ENCODE data around the gene CAPN2. TPM values are rescaled to one million over a fixed set of nuclear protein-coding genes. Genes with fewer than 3 reads are reported as not detected.

The CAPN2 gene
- total RNA-seq, 4 donors from 2014 or later = 160 to 207 (median 177) TPM

GRCh38 chr1:223723351-223723904 lies 11.1 kb downstream of the CAPN2 start:
- Histone ChIP-seq H3K4me1 (peaks cover 0 to 72% (median 31%) of the 10 kb centered on the region in 4 donors), H3K27ac (no peak overlapping the region), H3K27me3 (no peaks in the 10 kb centered on the region), H3K4me3 (no peak overlapping the region), H3K9me3 (no peaks in the 10 kb centered on the region), H3K36me3 (peaks cover 0 to 61% (median 0%) of the 10 kb centered on the region in 3 donors)
- no peak for DNase-seq (ENCODE audit: low spot score in 2 of 2)
- 92 to 94% methylated on average over 6 of the region's 6 CpGs for WGBS, 2 donors
- no peak for TF ChIP-seq EP300 (IDR thresholded peaks at IDR 0.05)
- TF ChIP-seq CTCF (IDR thresholded peaks at IDR 0.05) = no peak
- no peak for TF ChIP-seq POLR2A (IDR thresholded peaks at IDR 0.05)

- Histone ChIP-seq H3K9me3 (no peaks in the 10 kb centered on the region), H3K27me3 (no peaks in the 10 kb centered on the region), H3K36me3 (peaks cover 0 to 57% (median 0%) of the 10 kb centered on the region in 3 donors), H3K4me1 (peaks cover 0 to 70% (median 31%) of the 10 kb centered on the region in 4 donors), H3K27ac (peak overlapping the region in 1 of 4 donors; percentile 2), H3K4me3 (no peak overlapping the region)
- no peak for TF ChIP-seq POLR2A (IDR thresholded peaks at IDR 0.05)
- TF ChIP-seq EP300 (IDR thresholded peaks at IDR 0.05) = no peak
- no peak for TF ChIP-seq CTCF (IDR thresholded peaks at IDR 0.05)
- DNase-seq (ENCODE audit: low spot score in 2 of 2) = no peak
- 51 to 73% methylated on average over 4 of the region's 4 CpGs for WGBS, 2 donors
These were observed 12.0 kb downstream of the CAPN2 start for GRCh38 chr1:223724376-223724775.

- H3K27ac ChIP-seq = peak overlapping the region in 3 of 4 donors; percentile 37 to 93 (median 81)
- TF ChIP-seq EP300 (IDR thresholded peaks at IDR 0.05) (no peak), CTCF (IDR thresholded peaks at IDR 0.05) (no peak), POLR2A (IDR thresholded peaks at IDR 0.05) (no peak)
- no peaks in the 10 kb centered on the region for H3K9me3 ChIP-seq
- peaks cover 0 to 64% (median 31%) of the 10 kb centered on the region in 4 donors for H3K4me1 ChIP-seq
- peaks cover 0 to 45% (median 0%) of the 10 kb centered on the region in 3 donors for H3K36me3 ChIP-seq
- WGBS, 2 donors = 80 to 89% methylated on average over 8 of the region's 8 CpGs
- H3K4me3 ChIP-seq = no peak overlapping the region
- DNase-seq (ENCODE audit: low spot score in 2 of 2) = no peak
- H3K27me3 ChIP-seq = no peaks in the 10 kb centered on the region
These were observed 13.2 kb downstream of the CAPN2 start for GRCh38 chr1:223725578-223725977.

- TF ChIP-seq POLR2A (IDR thresholded peaks at IDR 0.05) (no peak), CTCF (IDR thresholded peaks at IDR 0.05) (no peak), EP300 (IDR thresholded peaks at IDR 0.05) (peak in 1 of 2 donors; percentile 45)
- Histone ChIP-seq H3K36me3 (peaks cover 0 to 36% (median 0%) of the 10 kb centered on the region in 3 donors), H3K4me3 (no peak overlapping the region), H3K9me3 (no peaks in the 10 kb centered on the region), H3K27ac (peak overlapping the region; percentile 19 to 93 (median 59)), H3K27me3 (no peaks in the 10 kb centered on the region), H3K4me1 (peaks cover 0 to 64% (median 31%) of the 10 kb centered on the region in 4 donors)
- peak; percentile 38 to 74 for DNase-seq (ENCODE audit: low spot score in 2 of 2)
- WGBS, 2 donors = 19 to 20% methylated on average over 7 to 9 of the region's 9 CpGs
These were observed 14.2 kb downstream of the CAPN2 start for GRCh38 chr1:223726380-223727001.

GRCh38 chr1:223727541-223727940 lies 15.2 kb downstream of the CAPN2 start:
- no peak overlapping the region for H3K4me3 ChIP-seq
- H3K9me3 ChIP-seq = no peaks in the 10 kb centered on the region
- WGBS, 2 donors = 59 to 62% methylated on average over 4 of the region's 4 CpGs
- TF ChIP-seq POLR2A (IDR thresholded peaks at IDR 0.05) (no peak), EP300 (IDR thresholded peaks at IDR 0.05) (no peak), CTCF (IDR thresholded peaks at IDR 0.05) (no peak)
- peak overlapping the region; percentile 19 to 93 (median 54) for H3K27ac ChIP-seq
- H3K36me3 ChIP-seq = peaks cover 0 to 29% (median 0%) of the 10 kb centered on the region in 3 donors
- H3K27me3 ChIP-seq = no peaks in the 10 kb centered on the region
- DNase-seq (ENCODE audit: low spot score in 2 of 2) = no peak
- H3K4me1 ChIP-seq = peaks cover 0 to 65% (median 39%) of the 10 kb centered on the region in 4 donors
